Osteoblast (primary cell): ENCODE results near the gene KCND2. TPM values are rescaled to one million over a fixed set of nuclear protein-coding genes. Genes with fewer than 3 reads are reported as not detected.

Source experiments
- DNase-seq: peaks from one replicate; pipeline ENCODE4 v3.0.0; 2011; ENCODE audit warnings: low spot score, mixed read lengths; ENCODE audit not compliant: insufficient read length; ENCODE audit errors: missing footprints
- H2AFZ ChIP-seq: 2 replicates; pipeline ENCODE4 v1.6.0; 2011; ENCODE audit warnings: mild to moderate bottlenecking, low read length
- H3K27ac ChIP-seq: 2 replicates; pipeline ENCODE4 v1.5.1; 2011; ENCODE audit warnings: mild to moderate bottlenecking, low read depth, low read length, moderate library complexity
- H3K27me3 ChIP-seq: 2 replicates; pipeline ENCODE4 v1.6.0; 2012; ENCODE audit warnings: mild to moderate bottlenecking, control low read depth, inconsistent platforms, low read length, moderate library complexity; ENCODE audit not compliant: insufficient read depth
- H3K36me3 ChIP-seq: 2 replicates; pipeline ENCODE4 v1.5.1; 2011; ENCODE audit warnings: mild to moderate bottlenecking, low read length, control low read depth, moderate library complexity; ENCODE audit not compliant: insufficient read depth
- H3K4me1 ChIP-seq: 2 replicates; pipeline ENCODE4 v1.5.1; 2011; ENCODE audit warnings: mild to moderate bottlenecking, low read length, control low read depth, moderate library complexity; ENCODE audit not compliant: insufficient read depth
- H3K4me2 ChIP-seq: 2 replicates; pipeline ENCODE4 v1.6.0; 2011; ENCODE audit warnings: mild to moderate bottlenecking, low read length; ENCODE audit not compliant: insufficient read depth
- H3K4me3 ChIP-seq: fragments of 200-600 bp; sonication (generic); 3 replicates; pipeline ENCODE4 v1.5.1; 2012; ENCODE audit warnings: mild to moderate bottlenecking, low read length, inconsistent platforms; ENCODE audit not compliant: insufficient read depth
- H3K79me2 ChIP-seq: 2 replicates; pipeline ENCODE4 v1.6.0; 2012; ENCODE audit warnings: mild to moderate bottlenecking, low read length, control low read depth, inconsistent platforms; ENCODE audit not compliant: insufficient read depth
- H3K9me3 ChIP-seq: 2 replicates; pipeline ENCODE4 v1.5.1; 2011; ENCODE audit warnings: low read depth, low read length, control low read depth
- H4K20me1 ChIP-seq: 2 replicates; pipeline ENCODE4 v1.6.0; 2012; ENCODE audit warnings: mild to moderate bottlenecking, low read length, control low read depth; ENCODE audit not compliant: insufficient read depth
- CTCF ChIP-seq: IDR thresholded peaks from 2 replicates; pipeline ENCODE4 v1.5.1; 2011; ENCODE audit warnings: mild to moderate bottlenecking, low read depth, low read length, moderate library complexity; ENCODE audit errors: extremely low read depth
- total RNA-seq: library from RNA; depleted of rRNA; stranded (reverse); fragments of >200 nt; gene quantifications from 2 replicates; pipeline ENCODE4 v1.2.3, GENCODE V29; 2012

Gene KCND2
- total RNA-seq, 1 donor = 6.5 TPM

DNA sequence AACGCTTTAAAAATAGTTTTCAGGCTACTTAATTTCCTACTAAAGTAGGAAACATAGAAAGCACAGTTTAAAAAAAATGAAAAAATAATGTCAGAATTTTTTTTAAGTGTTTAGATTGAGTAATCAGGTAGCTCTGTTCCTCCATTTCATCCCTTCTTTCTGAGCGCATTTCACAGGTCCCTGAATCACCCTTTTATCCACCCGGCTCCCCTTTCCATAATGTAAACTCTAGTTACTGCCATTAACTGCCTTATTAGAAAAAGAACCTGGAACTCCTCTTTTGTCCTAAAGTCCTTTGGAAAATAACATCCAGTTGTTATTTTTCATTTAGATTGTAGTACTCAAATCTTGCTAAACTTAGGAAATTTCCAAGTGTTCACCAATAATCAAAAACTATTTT lies 5.8 kb downstream of the KCND2 start:
- Histone ChIP-seq H3K4me2 (no peak overlapping the region), H3K9me3 (no peaks in the 10 kb centered on the region), H2AFZ (no peak overlapping the region), H3K27me3 (peaks cover 3% of the 10 kb centered on the region), H3K79me2 (no peaks in the 10 kb centered on the region), H4K20me1 (no peaks in the 10 kb centered on the region), H3K36me3 (no peaks in the 10 kb centered on the region), H3K27ac (no peak overlapping the region), H3K4me1 (no peaks in the 10 kb centered on the region), H3K4me3 (no peak overlapping the region)
- no peak for TF ChIP-seq CTCF
- no peak for DNase-seq

DNA sequence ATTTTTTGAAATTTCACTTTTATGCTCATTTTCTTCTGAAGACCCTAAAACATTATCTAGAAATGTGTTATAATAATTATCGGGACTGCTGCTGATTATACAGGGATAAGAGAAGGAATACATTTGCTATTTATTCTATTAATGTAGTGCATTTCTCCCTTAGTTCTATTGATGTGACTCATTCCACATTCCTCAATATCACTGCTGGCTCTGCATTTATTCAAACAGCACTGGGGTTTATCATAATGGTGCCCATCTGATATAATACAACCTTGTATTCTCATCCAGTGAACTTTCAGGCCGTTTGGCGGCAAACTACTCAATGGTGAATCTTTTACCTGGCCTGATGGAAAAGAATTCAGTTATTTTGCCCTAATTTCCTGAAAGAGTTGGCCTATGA lies 7.8 kb downstream of the KCND2 start:
- Histone ChIP-seq H3K79me2 (no peaks in the 10 kb centered on the region), H3K36me3 (no peaks in the 10 kb centered on the region), H3K4me2 (no peak overlapping the region), H3K4me1 (no peaks in the 10 kb centered on the region), H2AFZ (no peak overlapping the region), H3K27me3 (no peaks in the 10 kb centered on the region), H3K9me3 (no peaks in the 10 kb centered on the region), H4K20me1 (no peaks in the 10 kb centered on the region), H3K4me3 (no peak overlapping the region), H3K27ac (no peak overlapping the region)
- no peak for TF ChIP-seq CTCF
- DNase-seq = no peak

DNA sequence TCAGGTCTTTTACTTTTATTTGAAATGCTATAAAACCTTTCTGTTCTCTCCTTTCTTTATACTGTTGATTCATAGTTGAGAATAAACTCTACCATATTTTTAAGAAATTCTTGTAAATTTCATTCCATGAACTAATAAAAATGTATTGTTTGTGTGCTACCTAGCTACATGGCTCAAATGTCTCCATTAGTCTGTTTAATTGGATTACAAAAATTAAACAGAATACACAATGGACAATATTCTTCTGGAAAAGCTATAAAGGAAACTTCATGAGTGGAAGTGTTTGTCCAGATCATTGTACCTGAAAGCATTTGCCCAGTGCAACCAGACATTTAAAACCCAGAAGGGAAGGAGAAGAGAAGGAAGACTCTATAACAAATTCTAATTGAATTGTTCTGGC lies 20.1 kb downstream of the KCND2 start:
- TF ChIP-seq CTCF = no peak
- H3K4me2 ChIP-seq = no peak overlapping the region
- peak; percentile 73 for DNase-seq

DNA sequence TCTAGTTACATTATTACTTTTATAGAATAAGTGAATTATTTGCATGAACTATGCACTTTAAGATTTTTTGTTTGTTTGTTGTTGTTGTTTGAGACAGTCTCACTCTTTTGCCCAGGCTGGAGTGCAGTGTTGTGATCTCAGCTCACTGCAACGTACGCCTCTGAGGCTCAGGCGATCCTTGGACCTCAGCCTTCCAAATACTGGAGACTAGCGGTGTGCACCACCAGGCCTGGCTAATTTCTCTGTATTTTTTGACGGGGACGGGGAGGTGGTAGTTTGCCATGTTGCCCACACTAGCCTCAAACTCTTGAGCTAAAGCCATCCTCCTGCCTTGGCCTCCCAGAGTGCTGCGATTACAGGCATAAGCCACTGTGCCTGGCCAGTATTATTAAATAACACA lies 29.2 kb downstream of the KCND2 start:
- no peak for DNase-seq

More for the DNA sequence above, 20.1 kb downstream of the KCND2 start:
- H3K4me1 ChIP-seq = no peaks in the 10 kb centered on the region
- no peaks in the 10 kb centered on the region for H3K27me3 ChIP-seq
- no peaks in the 10 kb centered on the region for H4K20me1 ChIP-seq
- no peak overlapping the region for H3K27ac ChIP-seq
- H2AFZ ChIP-seq = no peak overlapping the region
- no peaks in the 10 kb centered on the region for H3K9me3 ChIP-seq
- H3K79me2 ChIP-seq = no peaks in the 10 kb centered on the region
- no peaks in the 10 kb centered on the region for H3K36me3 ChIP-seq
- H3K4me3 ChIP-seq = no peak overlapping the region

More for the DNA sequence above, 29.2 kb downstream of the KCND2 start:
- Histone ChIP-seq H3K4me3 (no peak overlapping the region), H3K79me2 (no peaks in the 10 kb centered on the region), H3K27ac (no peak overlapping the region), H3K4me1 (no peaks in the 10 kb centered on the region), H3K36me3 (no peaks in the 10 kb centered on the region), H3K27me3 (no peaks in the 10 kb centered on the region), H3K4me2 (no peak overlapping the region), H2AFZ (no peak overlapping the region), H4K20me1 (no peaks in the 10 kb centered on the region), H3K9me3 (peaks cover 2% of the 10 kb centered on the region)
- TF ChIP-seq CTCF = no peak
